Stimulated activated effector memory CD8-positive, alpha-beta T cell treated with anti-CD3 and anti-CD28 coated beads, Interleukin-12 subunit alpha, Interleukin-12 subunit beta, amount 100 ng/mL, for 72 hours (primary cell): ENCODE measurements around the gene ZNF619.

Source experiments
- ATAC-seq: fragments of 150-1000 bp; cut with Tn5 transposase; 2 replicates; pipeline ENCODE4 v1.10.0; 2021
- DNase-seq, 2 donors: peaks; one replicate each; pipeline ENCODE4 v3.0.0; 2021 to 2022; ENCODE audit warnings: low spot score in 2 of 2
- H3K27ac Mint-ChIP-seq: one replicate; pipeline ENCODE4 v1.8.0; 2022; ENCODE audit warnings: mild to moderate bottlenecking, mixed read lengths
- H3K36me3 Mint-ChIP-seq: one replicate; pipeline ENCODE4 v1.8.0; 2022; ENCODE audit warnings: mild to moderate bottlenecking, mixed read lengths
- H3K4me1 Mint-ChIP-seq: one replicate; pipeline ENCODE4 v1.8.0; 2022; ENCODE audit warnings: mixed read lengths
- H3K4me3 Mint-ChIP-seq: one replicate; pipeline ENCODE4 v1.8.0; 2022; ENCODE audit warnings: mild to moderate bottlenecking, mixed read lengths
- H3K9me3 Mint-ChIP-seq: one replicate; pipeline ENCODE4 v1.8.0; 2022; ENCODE audit warnings: mixed read lengths

Gene ZNF619

DNA sequence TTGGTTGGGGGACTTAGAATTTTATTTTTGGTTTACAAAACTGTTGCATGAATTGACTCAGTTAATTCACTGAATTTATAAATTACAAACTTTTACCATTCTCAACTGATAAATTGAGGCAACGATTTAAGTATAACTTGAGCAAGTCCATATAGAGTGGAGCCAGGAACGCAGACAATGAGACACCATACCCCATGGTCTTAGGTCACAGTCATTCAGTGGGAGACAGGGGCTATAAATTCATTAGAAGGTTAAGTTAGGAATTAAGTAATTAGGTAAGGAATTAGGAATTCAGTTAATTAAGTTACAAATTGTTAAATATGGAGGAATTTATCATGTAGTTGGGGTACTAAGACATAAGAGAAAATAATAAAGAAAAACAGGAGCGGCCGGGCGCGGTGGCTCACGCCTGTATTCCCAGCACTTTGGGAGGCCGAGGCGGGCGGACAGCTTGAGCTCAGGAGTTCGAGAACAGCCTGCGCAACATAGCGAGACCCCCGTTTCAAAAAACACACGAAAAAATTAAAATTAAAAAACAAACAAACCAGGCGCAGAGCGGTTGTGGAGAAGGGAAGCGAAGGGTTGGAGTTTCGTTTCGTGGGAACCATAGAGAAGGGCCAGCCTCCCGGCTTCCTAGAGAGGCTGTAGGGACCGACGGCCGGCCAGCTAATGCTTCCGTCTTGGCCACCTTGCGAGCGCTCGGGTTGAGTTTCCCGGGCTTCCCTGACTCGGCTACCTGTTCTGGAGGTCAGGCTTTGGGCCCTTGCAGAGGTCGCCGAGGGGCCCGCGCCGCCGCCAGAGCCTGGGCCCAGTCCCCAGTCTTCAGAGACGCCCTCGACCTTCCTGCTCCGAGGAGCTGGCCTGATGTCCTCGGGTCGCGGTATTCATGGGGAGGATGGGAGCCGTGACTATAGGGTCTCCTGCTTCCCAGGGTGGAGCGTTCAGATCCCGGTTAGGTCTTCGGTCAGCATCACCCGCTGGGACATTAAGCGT, at the start of gene ZNF619:
TSS of gene ZNF619 (plus strand) at position 645 of the 993 bp plus-strand sequence. CDS start 858 bp downstream, outside the sequence.
- Mint-ChIP-seq H3K27ac (peak within 1 kb of the TSS; percentile 97), H3K36me3 (peaks cover 12% of the 10 kb centered on the region), H3K9me3 (no peaks in the 10 kb centered on the region), H3K4me3 (peak within 1 kb of the TSS; percentile 87), H3K4me1 (peaks cover 18% of the 10 kb centered on the region)
- peak; percentile 90 for ATAC-seq
- peak; percentile 39 to 78 for DNase-seq

DNA sequence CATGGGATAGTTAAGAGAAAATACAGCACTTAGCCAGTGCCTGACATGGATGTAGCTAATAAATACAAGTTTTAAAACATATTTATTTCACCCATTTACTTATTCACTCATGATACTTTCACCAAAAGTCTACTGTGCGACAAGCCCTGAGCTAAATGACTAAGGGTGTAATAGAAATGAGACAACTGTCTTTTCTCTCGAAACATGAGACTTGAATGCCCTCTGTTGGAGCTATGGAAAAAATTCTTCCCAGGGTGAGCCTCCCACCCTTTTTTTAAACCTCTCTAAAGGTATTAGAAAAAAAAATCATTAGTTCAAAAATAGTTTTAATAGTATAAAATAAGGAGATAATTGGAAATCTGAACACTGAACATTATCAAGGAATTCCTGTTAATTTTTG, 44.1 kb upstream of the ZNF619 start:
- H3K4me3 Mint-ChIP-seq = no peak overlapping the region
- H3K36me3 Mint-ChIP-seq = no peaks in the 10 kb centered on the region
- H3K27ac Mint-ChIP-seq = no peak overlapping the region
- DNase-seq (no peak), ATAC-seq (no peak)
- H3K4me1 Mint-ChIP-seq = no peaks in the 10 kb centered on the region
- no peaks in the 10 kb centered on the region for H3K9me3 Mint-ChIP-seq

DNA sequence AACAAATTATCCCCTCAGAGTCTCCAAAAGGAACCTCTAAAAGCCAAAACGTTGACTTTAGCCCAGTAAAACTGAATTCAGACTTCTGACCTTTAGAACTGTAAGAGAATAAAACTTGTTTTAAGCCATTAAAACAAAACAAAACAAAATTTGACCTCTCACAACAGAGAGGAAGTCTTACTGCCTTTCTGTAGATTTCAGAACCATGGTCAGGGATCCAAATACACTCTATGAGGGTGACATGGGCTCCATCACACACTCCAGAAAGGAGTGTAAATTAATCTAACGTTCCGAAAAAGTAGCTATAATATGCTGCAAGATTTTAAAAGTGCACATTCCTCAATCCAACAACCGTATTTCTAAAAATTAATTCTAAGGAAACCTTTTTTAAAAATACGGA, 39.0 kb upstream of the ZNF619 start:
- no peak overlapping the region for H3K27ac Mint-ChIP-seq
- no peaks in the 10 kb centered on the region for H3K4me1 Mint-ChIP-seq
- ATAC-seq = no peak
- DNase-seq = no peak
- peaks cover 2% of the 10 kb centered on the region for H3K9me3 Mint-ChIP-seq
- no peak overlapping the region for H3K4me3 Mint-ChIP-seq
- no peaks in the 10 kb centered on the region for H3K36me3 Mint-ChIP-seq

- H3K27ac Mint-ChIP-seq = no peak overlapping the region
- no peaks in the 10 kb centered on the region for H3K4me1 Mint-ChIP-seq
- ATAC-seq (no peak), DNase-seq (no peak)
- no peaks in the 10 kb centered on the region for H3K36me3 Mint-ChIP-seq
- H3K4me3 Mint-ChIP-seq = no peak overlapping the region
- H3K9me3 Mint-ChIP-seq = peaks cover 2% of the 10 kb centered on the region
Observed at GRCh38 chr3:40445062-40445461, 31.9 kb upstream of the ZNF619 start.

GRCh38 chr3:40445880-40446279, 31.0 kb upstream of the ZNF619 start:
- ATAC-seq (no peak), DNase-seq (no peak)
- Mint-ChIP-seq H3K36me3 (no peaks in the 10 kb centered on the region), H3K4me3 (no peak overlapping the region), H3K27ac (no peak overlapping the region), H3K4me1 (no peaks in the 10 kb centered on the region), H3K9me3 (no peaks in the 10 kb centered on the region)

DNA sequence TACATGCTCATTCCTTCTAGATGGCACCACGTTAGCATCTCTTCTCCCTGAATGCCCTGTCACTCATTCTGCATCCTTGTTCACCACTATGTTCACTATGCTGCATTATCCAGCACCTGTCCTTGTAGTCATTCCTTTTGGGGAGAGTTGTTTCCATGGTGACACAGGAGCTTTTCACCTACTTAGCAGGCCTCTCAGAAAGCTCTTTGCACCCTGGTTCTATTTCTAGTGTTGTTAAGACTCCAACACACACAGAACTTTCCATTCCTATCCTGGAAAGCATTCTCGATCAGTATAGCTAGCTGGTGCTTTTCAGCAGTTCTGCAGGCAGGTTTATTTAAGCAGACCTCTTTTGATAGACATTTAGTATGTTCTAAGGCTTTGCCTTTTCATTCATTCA, 26.5 kb upstream of the ZNF619 start:
- no peak for ATAC-seq
- Mint-ChIP-seq H3K27ac (no peak overlapping the region), H3K36me3 (peaks cover 7% of the 10 kb centered on the region), H3K9me3 (no peaks in the 10 kb centered on the region), H3K4me1 (peaks cover 16% of the 10 kb centered on the region), H3K4me3 (no peak overlapping the region)
- DNase-seq = no peak

DNA sequence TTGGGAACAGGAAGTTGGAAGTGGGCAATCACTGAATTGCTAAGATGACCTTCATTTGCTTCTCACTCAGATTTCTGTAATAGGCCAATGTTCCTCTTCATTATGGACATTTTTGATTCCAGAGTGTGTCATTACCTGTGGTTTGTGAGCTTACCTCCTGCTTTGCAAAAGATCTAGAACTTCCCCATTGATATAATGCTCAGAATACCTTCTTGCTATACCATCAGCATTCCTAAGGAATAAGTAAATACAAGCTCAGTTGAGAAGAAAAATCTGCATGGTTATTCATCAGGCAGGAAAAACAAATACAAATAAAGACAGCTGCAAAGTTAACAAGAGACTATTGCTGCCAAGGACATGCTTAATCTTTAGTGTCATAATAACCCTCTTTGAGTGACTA, 25.4 kb upstream of the ZNF619 start:
- Mint-ChIP-seq H3K9me3 (peaks cover 2% of the 10 kb centered on the region), H3K4me1 (peaks cover 21% of the 10 kb centered on the region), H3K36me3 (peaks cover 8% of the 10 kb centered on the region), H3K27ac (no peak overlapping the region), H3K4me3 (no peak overlapping the region)
- no peak for DNase-seq
- ATAC-seq = no peak

GRCh38 chr3:40452057-40452456, 24.9 kb upstream of the ZNF619 start:
- peaks cover 21% of the 10 kb centered on the region for H3K4me1 Mint-ChIP-seq
- ATAC-seq (no peak), DNase-seq (no peak)
- peak overlapping the region; percentile 94 for H3K27ac Mint-ChIP-seq
- H3K9me3 Mint-ChIP-seq = peaks cover 2% of the 10 kb centered on the region
- peaks cover 13% of the 10 kb centered on the region for H3K36me3 Mint-ChIP-seq
- peak overlapping the region; percentile 92 for H3K4me3 Mint-ChIP-seq

DNA sequence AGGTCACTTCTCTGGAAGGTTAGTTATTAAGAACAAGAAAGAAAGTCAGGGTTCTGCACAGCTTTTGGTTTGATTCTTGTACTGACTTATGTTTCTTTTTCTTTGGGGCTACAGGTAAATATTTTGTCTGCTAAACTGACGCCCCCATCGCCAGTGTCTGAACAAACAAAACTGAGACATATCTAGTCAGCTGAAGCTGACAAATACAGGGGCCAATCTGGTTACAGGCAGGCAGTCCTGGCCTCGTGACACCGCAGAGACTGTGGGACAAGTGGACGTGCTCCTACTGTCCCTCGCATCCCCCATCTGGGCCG, 24.4 kb upstream of the ZNF619 start:
- Mint-ChIP-seq H3K27ac (peak overlapping the region; percentile 94), H3K4me1 (peaks cover 21% of the 10 kb centered on the region), H3K4me3 (peak overlapping the region; percentile 92), H3K9me3 (peaks cover 2% of the 10 kb centered on the region), H3K36me3 (peaks cover 18% of the 10 kb centered on the region)
- ATAC-seq = no peak
- no peak for DNase-seq

- peak; percentile 95 for ATAC-seq
- Mint-ChIP-seq H3K9me3 (peaks cover 2% of the 10 kb centered on the region), H3K36me3 (peaks cover 24% of the 10 kb centered on the region), H3K27ac (peak overlapping the region; percentile 94), H3K4me1 (peaks cover 27% of the 10 kb centered on the region), H3K4me3 (peak overlapping the region; percentile 92)
- DNase-seq = peak; percentile 75 to 93
Observed at GRCh38 chr3:40452876-40453730, 23.8 kb upstream of the ZNF619 start.

DNA sequence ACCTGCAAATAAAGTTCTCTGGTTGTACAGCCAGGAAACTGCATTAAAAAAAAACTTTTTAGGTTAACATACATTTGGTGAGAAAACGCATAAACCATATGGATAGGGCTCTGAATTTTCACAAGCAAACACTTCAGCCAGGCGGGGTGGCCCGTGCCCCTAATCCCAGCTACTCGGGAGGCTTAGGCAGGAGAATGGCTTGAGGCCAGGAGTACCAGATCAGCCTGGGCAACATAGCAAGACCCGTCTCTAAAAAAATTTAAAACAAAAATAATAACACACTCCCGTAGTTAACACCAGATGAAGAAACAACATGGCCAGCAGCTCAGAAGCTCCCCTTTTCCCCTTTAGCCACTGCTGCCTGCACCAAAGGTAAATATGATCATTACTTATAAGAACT, 23.0 kb upstream of the ZNF619 start:
- Mint-ChIP-seq H3K4me3 (peak overlapping the region; percentile 92), H3K4me1 (peaks cover 35% of the 10 kb centered on the region), H3K9me3 (peaks cover 2% of the 10 kb centered on the region), H3K27ac (peak overlapping the region; percentile 94), H3K36me3 (peaks cover 32% of the 10 kb centered on the region)
- no peak for DNase-seq
- no peak for ATAC-seq

DNA sequence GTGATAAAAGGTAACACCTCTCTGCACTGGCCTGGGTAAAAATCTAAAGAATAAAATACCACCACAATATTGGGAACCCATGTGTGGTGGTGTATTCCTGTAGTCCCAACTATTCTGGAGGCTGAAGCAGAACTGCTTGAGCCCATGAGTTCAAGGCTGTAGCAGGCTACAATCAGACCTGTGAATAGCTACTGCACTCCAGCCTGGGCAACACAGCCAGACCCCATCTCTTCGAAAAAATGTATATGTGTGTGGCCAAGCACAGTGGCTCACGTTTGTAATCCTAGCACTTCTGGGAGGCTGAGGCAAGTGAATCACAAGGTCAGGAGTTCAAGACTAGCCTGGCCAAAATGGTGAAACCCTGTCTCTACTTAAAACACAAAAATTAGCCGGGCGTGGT, 21.6 kb upstream of the ZNF619 start:
- H3K4me1 Mint-ChIP-seq = peaks cover 40% of the 10 kb centered on the region

DNA sequence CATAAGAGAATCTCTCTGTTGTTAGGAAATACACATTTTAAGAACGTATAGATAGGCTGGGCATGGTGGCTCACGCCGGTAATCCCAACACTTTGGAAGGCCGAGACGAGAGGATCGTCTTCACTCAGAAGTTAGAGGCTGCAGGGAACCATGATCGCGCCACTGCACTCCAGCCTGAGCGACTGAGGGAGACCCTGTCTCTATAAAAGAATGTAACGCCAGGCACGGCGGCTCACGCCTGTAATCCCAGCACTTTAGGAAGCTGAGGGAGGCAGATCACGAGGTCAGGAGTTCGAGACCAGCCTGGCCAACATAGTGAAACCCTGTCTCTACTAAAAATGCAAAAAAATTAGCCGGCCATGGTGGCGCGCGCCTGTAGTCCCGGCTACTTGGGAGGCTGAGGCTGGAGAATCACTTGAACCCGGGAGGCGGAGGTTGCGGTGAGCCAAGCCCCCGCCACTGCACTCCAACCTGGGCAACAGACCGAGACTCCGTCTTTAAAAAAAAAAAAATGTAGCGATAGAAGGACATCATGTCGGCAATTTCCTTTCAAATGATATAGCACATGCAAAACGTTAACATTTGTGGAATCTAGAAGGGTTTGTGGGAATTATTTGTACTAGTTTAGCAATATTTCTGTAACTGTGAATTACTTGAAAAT, 20.5 kb upstream of the ZNF619 start:
- Mint-ChIP-seq H3K4me1 (peaks cover 40% of the 10 kb centered on the region), H3K9me3 (peaks cover 2% of the 10 kb centered on the region), H3K4me3 (peak overlapping the region; percentile 83)

More for the DNA sequence above, 21.6 kb upstream of the ZNF619 start:
- Mint-ChIP-seq H3K4me3 (peak overlapping the region; percentile 83), H3K27ac (peak overlapping the region; percentile 94), H3K36me3 (peaks cover 46% of the 10 kb centered on the region), H3K9me3 (peaks cover 2% of the 10 kb centered on the region)
- ATAC-seq = no peak
- no peak for DNase-seq

GRCh38 chr3:40456940-40457823, 19.7 kb upstream of the ZNF619 start, which contains the start of gene RPL14:
Gene RPL14 (plus strand): TSS chr3:40457339. CDS start chr3:40457472, 133 bp downstream.
- peak within 1 kb of the TSS; percentile 94 for H3K27ac Mint-ChIP-seq
- DNase-seq (peak; percentile 80 to 97), ATAC-seq (peak; percentile 85)
- peaks cover 36% of the 10 kb centered on the region for H3K4me1 Mint-ChIP-seq
- peak within 1 kb of the TSS; percentile 83 for H3K4me3 Mint-ChIP-seq
- peaks cover 65% of the 10 kb centered on the region for H3K36me3 Mint-ChIP-seq
- peaks cover 2% of the 10 kb centered on the region for H3K9me3 Mint-ChIP-seq

More for the DNA sequence above, 20.5 kb upstream of the ZNF619 start:
- H3K27ac Mint-ChIP-seq = peak overlapping the region; percentile 94
- peaks cover 57% of the 10 kb centered on the region for H3K36me3 Mint-ChIP-seq
- DNase-seq (no peak), ATAC-seq (no peak)
